ENCODE measurements around the gene TCP10L.

GRCh38 chr21:32612075-32612998, 27.0 kb upstream of the TCP10L start, which contains the start of gene CFAP298:
- TF ChIP-seq POU2F2 (IDR thresholded peaks at IDR 0.05; ENCODE audit: low read depth, low read length) (0 out of 2 replicates have a peak, but pooled peaks have one; percentile 34), POLR2A (IDR thresholded peaks at IDR 0.05; ENCODE audit: low read depth, low read length) (peak; percentile 53; the same call in 1 of the 2 replicates), POLR2AphosphoS5 (IDR thresholded peaks at IDR 0.05; ENCODE audit: low read depth, low read length) (peak; percentile 39; the same call in 1 of the 2 replicates), TAF1 (IDR thresholded peaks at IDR 0.05; ENCODE audit: low read depth, low read length) (peak; percentile 25), SPI1 (IDR thresholded peaks at IDR 0.05; ENCODE audit: low read depth, low read length) (no peak), PAX5 (IDR thresholded peaks at IDR 0.05; ENCODE audit: insufficient read depth, low read length, severe bottlenecking) (no peak)
